Astrocyte (in vitro differentiated cells and primary cell): ENCODE results near the gene PLD5.

Experiments
- CTCF ChIP-seq: IDR thresholded peaks from 2 replicates; pipeline ENCODE4 v1.5.1; 2011; ENCODE audit warnings: low read depth, mild to moderate bottlenecking, inconsistent platforms, low read length, moderate library complexity; ENCODE audit not compliant: insufficient read depth
- EZH2 ChIP-seq: IDR thresholded peaks from 2 replicates; pipeline ENCODE4 v1.6.1; 2012; ENCODE audit warnings: mild to moderate bottlenecking, low read length, inconsistent platforms; ENCODE audit not compliant: insufficient read depth

DNA sequence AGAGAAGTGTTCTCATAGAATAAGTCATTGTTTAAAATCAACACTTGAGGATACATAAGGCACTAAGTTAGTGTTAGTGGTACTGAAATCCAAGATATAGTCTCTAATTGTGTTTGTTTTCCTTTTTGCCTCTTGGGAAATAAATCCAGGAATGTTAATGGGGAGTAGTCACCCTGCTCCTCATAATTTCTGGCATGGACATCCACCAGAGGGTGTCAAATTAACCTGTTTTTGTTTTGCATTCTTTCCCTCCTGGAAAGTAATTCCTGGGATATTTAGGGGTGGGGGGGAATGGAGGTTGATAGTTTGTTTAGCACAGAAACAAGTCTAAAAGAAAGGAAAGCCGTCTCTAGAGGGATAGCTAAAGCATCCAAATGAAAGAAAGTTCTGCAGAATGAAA, 437.8 kb downstream of the PLD5 start:
- TF ChIP-seq CTCF = no peak
- TF ChIP-seq EZH2 = no peak
